Measurements from ENCODE around the gene SERPINI1.

Gene SERPINI1

GRCh38 chr3:167787440-167787839 lies 51.9 kb downstream of the SERPINI1 start:
- H3K4me1 ChIP-seq (ENCODE audit: insufficient read depth, insufficient read length): no peaks in the 10 kb centered on the region

GRCh38 chr3:167798443-167798842 lies 62.9 kb downstream of the SERPINI1 start:
- no peak for TF ChIP-seq SUZ12 (IDR thresholded peaks at IDR 0.05; ENCODE audit: extremely low read depth, insufficient read depth, insufficient read length)
- no peak for DNase-seq (ENCODE audit: low read depth, low spot score)

More at GRCh38 chr3:167787440-167787839, 51.9 kb downstream of the SERPINI1 start:
- H3K4me3 ChIP-seq (ENCODE audit: insufficient read length, low read depth): no peak overlapping the region
- no peaks in the 10 kb centered on the region for H3K9me3 ChIP-seq (ENCODE audit: insufficient read depth, low read length)
- H3K9ac ChIP-seq (ENCODE audit: insufficient read length, low read depth): no peak overlapping the region
- no peaks in the 10 kb centered on the region for H3K36me3 ChIP-seq (ENCODE audit: insufficient read depth, insufficient read length, low read length)
- H3K27me3 ChIP-seq (ENCODE audit: insufficient read depth, insufficient read length): no peaks in the 10 kb centered on the region
- no peak for DNase-seq (ENCODE audit: low read depth, low spot score)
- TF ChIP-seq SUZ12 (IDR thresholded peaks at IDR 0.05; ENCODE audit: extremely low read depth, insufficient read depth, insufficient read length): no peak

GRCh38 chr3:167808910-167809309 lies 73.4 kb downstream of the SERPINI1 start:
- Histone ChIP-seq H3K27me3 (ENCODE audit: insufficient read depth, insufficient read length) (no peaks in the 10 kb centered on the region), H3K4me3 (ENCODE audit: insufficient read length, low read depth) (no peak overlapping the region), H3K9me3 (ENCODE audit: insufficient read depth, low read length) (no peaks in the 10 kb centered on the region), H3K4me1 (ENCODE audit: insufficient read depth, insufficient read length) (no peaks in the 10 kb centered on the region), H3K9ac (ENCODE audit: insufficient read length, low read depth) (no peak overlapping the region), H3K36me3 (ENCODE audit: insufficient read depth, insufficient read length, low read length) (no peaks in the 10 kb centered on the region)
- no peak for TF ChIP-seq SUZ12 (IDR thresholded peaks at IDR 0.05; ENCODE audit: extremely low read depth, insufficient read depth, insufficient read length)
- DNase-seq (ENCODE audit: low read depth, low spot score): no peak

More at GRCh38 chr3:167798443-167798842, 62.9 kb downstream of the SERPINI1 start:
- H3K9ac ChIP-seq (ENCODE audit: insufficient read length, low read depth): no peak overlapping the region
- H3K36me3 ChIP-seq (ENCODE audit: insufficient read depth, insufficient read length, low read length): no peaks in the 10 kb centered on the region
- no peaks in the 10 kb centered on the region for H3K4me1 ChIP-seq (ENCODE audit: insufficient read depth, insufficient read length)
- H3K4me3 ChIP-seq (ENCODE audit: insufficient read length, low read depth): no peak overlapping the region
- no peaks in the 10 kb centered on the region for H3K27me3 ChIP-seq (ENCODE audit: insufficient read depth, insufficient read length)
- H3K9me3 ChIP-seq (ENCODE audit: insufficient read depth, low read length): no peaks in the 10 kb centered on the region

GRCh38 chr3:167810236-167810635 lies 74.7 kb downstream of the SERPINI1 start:
- no peaks in the 10 kb centered on the region for H3K36me3 ChIP-seq (ENCODE audit: insufficient read depth, insufficient read length, low read length)
- no peaks in the 10 kb centered on the region for H3K9me3 ChIP-seq (ENCODE audit: insufficient read depth, low read length)
- H3K9ac ChIP-seq (ENCODE audit: insufficient read length, low read depth): no peak overlapping the region
- no peaks in the 10 kb centered on the region for H3K27me3 ChIP-seq (ENCODE audit: insufficient read depth, insufficient read length)
- no peaks in the 10 kb centered on the region for H3K4me1 ChIP-seq (ENCODE audit: insufficient read depth, insufficient read length)
- DNase-seq (ENCODE audit: low read depth, low spot score): no peak
- H3K4me3 ChIP-seq (ENCODE audit: insufficient read length, low read depth): no peak overlapping the region
- TF ChIP-seq ZNF274 (IDR thresholded peaks at IDR 0.05; ENCODE audit: low read depth, low read length) (no peak), SUZ12 (IDR thresholded peaks at IDR 0.05; ENCODE audit: extremely low read depth, insufficient read depth, insufficient read length) (no peak), YY1 (IDR thresholded peaks at IDR 0.05; ENCODE audit: insufficient read depth, insufficient read length) (no peak)

GRCh38 chr3:167811031-167811430 lies 75.5 kb downstream of the SERPINI1 start:
- Histone ChIP-seq H3K4me3 (ENCODE audit: insufficient read length, low read depth) (no peak overlapping the region), H3K9ac (ENCODE audit: insufficient read length, low read depth) (no peak overlapping the region), H3K4me1 (ENCODE audit: insufficient read depth, insufficient read length) (no peaks in the 10 kb centered on the region), H3K36me3 (ENCODE audit: insufficient read depth, insufficient read length, low read length) (no peaks in the 10 kb centered on the region), H3K9me3 (ENCODE audit: insufficient read depth, low read length) (no peaks in the 10 kb centered on the region), H3K27me3 (ENCODE audit: insufficient read depth, insufficient read length) (no peaks in the 10 kb centered on the region)
- no peak for DNase-seq (ENCODE audit: low read depth, low spot score)
- no peak for TF ChIP-seq ZNF274 (IDR thresholded peaks at IDR 0.05; ENCODE audit: low read depth, low read length)
- no peak for TF ChIP-seq SUZ12 (IDR thresholded peaks at IDR 0.05; ENCODE audit: extremely low read depth, insufficient read depth, insufficient read length)
- no peak for TF ChIP-seq YY1 (IDR thresholded peaks at IDR 0.05; ENCODE audit: insufficient read depth, insufficient read length)

GRCh38 chr3:167813169-167814123 lies 77.9 kb downstream of the SERPINI1 start:
- Histone ChIP-seq H3K27me3 (ENCODE audit: insufficient read depth, insufficient read length) (no peaks in the 10 kb centered on the region), H3K4me1 (ENCODE audit: insufficient read depth, insufficient read length) (no peaks in the 10 kb centered on the region), H3K36me3 (ENCODE audit: insufficient read depth, insufficient read length, low read length) (no peaks in the 10 kb centered on the region), H3K9ac (ENCODE audit: insufficient read length, low read depth) (no peak overlapping the region), H3K4me3 (ENCODE audit: insufficient read length, low read depth) (no peak overlapping the region), H3K9me3 (ENCODE audit: insufficient read depth, low read length) (no peaks in the 10 kb centered on the region)
- no peak for TF ChIP-seq SUZ12 (IDR thresholded peaks at IDR 0.05; ENCODE audit: extremely low read depth, insufficient read depth, insufficient read length)
- no peak for TF ChIP-seq YY1 (IDR thresholded peaks at IDR 0.05; ENCODE audit: insufficient read depth, insufficient read length)
- no peak for TF ChIP-seq ZNF274 (IDR thresholded peaks at IDR 0.05; ENCODE audit: low read depth, low read length)
- DNase-seq (ENCODE audit: low read depth, low spot score): no peak

- TF ChIP-seq ZNF274 (IDR thresholded peaks at IDR 0.05; ENCODE audit: low read depth, low read length) (no peak), YY1 (IDR thresholded peaks at IDR 0.05; ENCODE audit: insufficient read depth, insufficient read length) (no peak), SUZ12 (IDR thresholded peaks at IDR 0.05; ENCODE audit: extremely low read depth, insufficient read depth, insufficient read length) (no peak)
- Histone ChIP-seq H3K4me1 (ENCODE audit: insufficient read depth, insufficient read length) (no peaks in the 10 kb centered on the region), H3K27me3 (ENCODE audit: insufficient read depth, insufficient read length) (no peaks in the 10 kb centered on the region), H3K9ac (ENCODE audit: insufficient read length, low read depth) (no peak overlapping the region), H3K36me3 (ENCODE audit: insufficient read depth, insufficient read length, low read length) (no peaks in the 10 kb centered on the region), H3K4me3 (ENCODE audit: insufficient read length, low read depth) (no peak overlapping the region), H3K9me3 (ENCODE audit: insufficient read depth, low read length) (no peaks in the 10 kb centered on the region)
- no peak for DNase-seq (ENCODE audit: low read depth, low spot score)
These were observed 79.0 kb downstream of the SERPINI1 start for GRCh38 chr3:167814441-167814951.
